Ovary (tissue), 9 donors: ENCODE results near the gene CRTC1. TPM values are rescaled to one million over a fixed set of nuclear protein-coding genes. Genes with fewer than 3 reads are reported as not detected.

ENCODE experiments used
- DNase-seq, 5 donors: peaks; one replicate each; pipeline ENCODE4 v3.0.0-alpha.2; 2019 to 2020
- H3K27ac ChIP-seq, 2 donors: fragments of 200-600 bp; one replicate each; pipeline versions ENCODE4 v1.5.1 to v1.8.0; 2019 to 2022
- H3K27me3 ChIP-seq: fragments of 200-600 bp; one replicate; pipeline ENCODE4 v1.8.0; 2022
- H3K36me3 ChIP-seq: fragments of 200-600 bp; sonication (generic); one replicate; pipeline ENCODE4 v1.5.1; 2019
- H3K4me1 ChIP-seq: one replicate; pipeline ENCODE4 v1.8.1; 2013; ENCODE audit warnings: mild to moderate bottlenecking, moderate library complexity; ENCODE audit not compliant: insufficient read depth
- H3K4me3 ChIP-seq: fragments of 200-600 bp; sonication (generic); one replicate; pipeline ENCODE4 v1.5.1; 2017
- H3K9me3 ChIP-seq, 2 donors: fragments of 200-600 bp in 1 of 2; sonication (generic) in 1 of 2; one replicate each; pipeline versions ENCODE4 v1.5.1 to v1.8.1; 2013 to 2019; ENCODE audit warnings: mild to moderate bottlenecking in 1 of 2, moderate library complexity in 1 of 2
- CTCF ChIP-seq, 3 donors: fragments of 450-650 bp in 2 of 3; fragments of 200-600 bp in 1 of 3; IDR thresholded peaks; one replicate each; pipeline versions ENCODE4 v1.5.1 to v1.8.0; 2016 to 2022; ENCODE audit warnings: antibody characterized with exemption in 3 of 3, mild to moderate bottlenecking in 1 of 3
- EP300 ChIP-seq: sonication (generic); formaldehyde crosslinking; IDR thresholded peaks from one replicate; pipeline ENCODE4 v1.6.1; 2017; ENCODE audit warnings: antibody characterized with exemption
- POLR2A ChIP-seq: fragments of 450-650 bp; IDR thresholded peaks from one replicate; pipeline ENCODE4 v1.6.1; 2017; ENCODE audit warnings: antibody characterized with exemption, mild to moderate bottlenecking, moderate library complexity
- WGBS, 3 donors: extraction: QIAGEN DNeasy Blood & Tissue Kit in 1 of 3; methylation state at CpG; one replicate each; pipeline versions ENCODE4 v1.1.5 to v1.1.7; 2013 to 2017; 5-methylcytosine and 5-hydroxymethylcytosine counted together
- intact Hi-C, 4 donors: fragments of 100-400 bp; cut with DNase I; formaldehyde crosslinking; loops; one replicate each; pipeline versions ENCODE4 v1.11.0 to v1.15.1; 2022 to 2023
- polyA plus RNA-seq, 2 donors: library from polyadenylated mRNA; stranded (reverse); fragments of 200-250 nt in 1 of 2; fragments of 350-450 nt in 1 of 2; fragmentation: Illumina TruSeq in 1 of 2; extraction: RNeasy Lipid Tissue Mini Kit (QIAGEN cat#74804) in 1 of 2; gene quantifications; one replicate each; pipeline ENCODE4 v1.2.3, GENCODE V29; 2013 to 2014
- total RNA-seq, 7 donors: library from RNA; depleted of rRNA in 2 of 7; stranded (reverse); fragments of >200 nt in 2 of 7; fragmentation: NEBNext Ultra II Directional in 3 of 7; extraction: Animal tissue kit (Norgen Biotek cat#: 25700) in 3 of 7; gene quantifications; one replicate each; pipeline versions ENCODE4 v1.1.0 to v1.2.4, GENCODE V29; 2016 to 2023
- donor health status: DM: no; HTN: no; CAD: no; lungs with moderate emphysema.
- donor health status: DM: no; HTN: no; CAD: no.
- donor health status: Bipolar disorder and iron deficiency.
- donor health status: DM: yes; HTN: yes; CAD: no.
- donor health status: DM: no; HTN: no; CAD: no.
- donor health status: DM: yes; HTN: yes; CAD: no.

Gene CRTC1
- total and polyA plus RNA-seq, 9 donors = 2.3 to 19.5 (median 12.9) TPM

DNA sequence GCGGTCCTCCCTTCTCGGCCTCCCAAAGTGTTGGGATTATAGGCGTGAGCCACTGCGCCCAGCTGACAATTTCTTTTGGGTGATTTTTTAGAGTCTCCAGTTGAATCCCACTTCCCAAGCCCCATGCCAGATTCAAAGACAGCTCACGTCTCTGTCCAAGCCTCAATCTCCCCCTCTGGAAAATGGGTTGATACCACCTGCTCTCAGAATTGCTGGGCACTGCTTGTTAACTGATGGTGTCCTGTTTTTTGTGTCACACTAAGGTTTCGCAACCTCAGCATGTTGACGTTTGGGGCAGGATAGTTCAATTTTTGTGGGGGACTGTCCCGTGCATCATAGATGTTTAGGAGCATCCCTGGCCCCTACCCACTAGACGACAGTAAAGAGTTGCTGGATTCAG is 134.1 kb downstream of the CRTC1 start:
- H3K9me3 ChIP-seq = no peaks in the 10 kb centered on the region
- 73 to 88% (median 77%) methylated on average over 9 of the region's 9 CpGs for WGBS, 3 donors
- no peaks in the 10 kb centered on the region for H3K4me1 ChIP-seq

DNA sequence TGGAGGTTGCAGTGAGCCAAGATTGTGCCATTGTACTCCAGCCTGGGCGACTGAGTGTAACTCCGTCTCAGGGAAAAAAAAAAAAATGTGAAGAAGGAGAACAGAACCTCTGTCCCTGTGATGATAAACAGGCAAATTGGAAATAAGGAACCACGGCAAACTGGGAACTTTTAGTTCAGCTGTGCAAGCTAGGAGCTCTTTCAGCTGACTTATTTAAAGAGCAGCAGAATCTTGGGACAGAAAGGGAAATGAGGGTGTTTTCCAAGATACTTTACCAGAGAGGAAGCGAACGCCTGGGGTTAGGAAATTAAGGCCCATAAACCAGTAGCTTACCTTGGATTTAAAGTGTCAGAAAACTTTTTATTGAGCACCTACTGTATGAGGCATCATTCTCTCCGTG is 145.3 kb downstream of the CRTC1 start:
- 40 to 48% (median 46%) methylated on average over 6 of the region's 6 CpGs for WGBS, 3 donors
- Histone ChIP-seq H3K27me3 (no peaks in the 10 kb centered on the region), H3K4me1 (peaks cover 7% of the 10 kb centered on the region), H3K36me3 (no peaks in the 10 kb centered on the region), H3K9me3 (peaks cover 0 to 5% of the 10 kb centered on the region in 2 donors), H3K27ac (no peak overlapping the region), H3K4me3 (no peak overlapping the region)
- intact Hi-C loops = no loop called here
- TF ChIP-seq EP300 (no peak), CTCF (IDR thresholded peaks at IDR 0.05) (no peak), POLR2A (no peak)
- no peak for DNase-seq

More for the DNA sequence above, 134.1 kb downstream of the CRTC1 start:
- intact Hi-C loops = no loop called here
- H3K4me3 ChIP-seq = no peak overlapping the region
- DNase-seq = no peak
- H3K36me3 ChIP-seq = no peaks in the 10 kb centered on the region
- no peak overlapping the region for H3K27ac ChIP-seq
- H3K27me3 ChIP-seq = no peaks in the 10 kb centered on the region
- TF ChIP-seq POLR2A (no peak), CTCF (IDR thresholded peaks at IDR 0.05) (no peak), EP300 (no peak)

DNA sequence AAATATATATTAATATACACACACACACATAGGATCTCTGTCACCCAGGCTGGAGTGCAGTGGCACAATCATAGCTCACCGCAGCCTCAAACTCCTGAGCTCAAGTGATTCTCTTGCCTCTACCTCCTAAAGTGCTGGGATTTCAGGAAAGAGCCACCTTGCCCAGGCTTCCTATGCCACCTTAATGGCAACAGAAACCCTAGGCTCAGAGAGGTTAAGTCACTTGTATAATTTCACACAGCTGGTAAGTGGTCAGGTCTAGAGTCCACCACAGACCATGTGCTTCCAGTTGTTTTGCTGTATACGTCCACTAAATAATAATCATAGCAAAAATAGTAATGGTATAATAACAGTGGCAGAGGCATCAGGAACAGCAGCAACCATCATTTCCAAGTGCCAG is 147.0 kb downstream of the CRTC1 start:
- no peak for DNase-seq
- Histone ChIP-seq H3K27ac (no peak overlapping the region), H3K27me3 (no peaks in the 10 kb centered on the region), H3K9me3 (peaks cover 0 to 5% of the 10 kb centered on the region in 2 donors), H3K4me1 (peaks cover 15% of the 10 kb centered on the region), H3K4me3 (no peak overlapping the region), H3K36me3 (no peaks in the 10 kb centered on the region)
- 72 to 79% (median 74%) methylated on average over 2 of the region's 2 CpGs for WGBS, 3 donors
- intact Hi-C loops = no loop called here
- no peak for TF ChIP-seq POLR2A
- no peak for TF ChIP-seq EP300
- no peak for TF ChIP-seq CTCF (IDR thresholded peaks at IDR 0.05)

GRCh38 chr19:18831524-18832305 is 148.2 kb downstream of the CRTC1 start, which contains the start of gene UPF1:
UPF1 (plus strand) TSS chr19:18831959; CDS start chr19:18832210, 251 bp downstream.
- Histone ChIP-seq H3K27me3 (no peaks in the 10 kb centered on the region), H3K4me3 (peak within 1 kb of the TSS; percentile 78), H3K36me3 (no peaks in the 10 kb centered on the region), H3K27ac (peak within 1 kb of the TSS; percentile 64 to 75), H3K4me1 (peaks cover 15% of the 10 kb centered on the region), H3K9me3 (peaks cover 0 to 5% of the 10 kb centered on the region in 2 donors)
- peak in 1 of 3 donors; percentile 58 for TF ChIP-seq CTCF (IDR thresholded peaks at IDR 0.05)
- no peak for TF ChIP-seq EP300
- TF ChIP-seq POLR2A = peak; percentile 84
- intact Hi-C loops = no loop called here
- peak; percentile 90 to 96 (median 95) for DNase-seq
- 0 to 1% (median 1%) methylated on average over 22 to 95 of the region's 96 CpGs for WGBS, 3 donors

Other genes with a start within 250 kb of the CRTC1 start
- 100 to 1,000 TPM in 6 of 7 donors, 10 to 100 TPM in 1; 45.2 to 345 (median 217) TPM for gene ISYNA1, start 245.5 kb upstream of the CRTC1 start, total RNA-seq
- gene ISYNA1, start 245.5 kb upstream of the CRTC1 start, polyA plus RNA-seq = 100 to 1,000 TPM in 1 of 2 donors, 1 to 10 TPM in 1; 9.6 to 144 TPM
- 10 to 100 TPM in 6 of 7 donors, 1 to 10 TPM in 1; 9.8 to 22.3 (median 19.8) TPM for gene ELL, start 161.6 kb upstream of the CRTC1 start, total RNA-seq
- 10 to 100 TPM in 1 of 2 donors, 1 to 10 TPM in 1; 1.6 to 12.3 TPM for gene ELL, start 161.6 kb upstream of the CRTC1 start, polyA plus RNA-seq
- 100 to 1,000 TPM; 198 to 354 (median 290) TPM for gene FKBP8, start 140.1 kb upstream of the CRTC1 start, total RNA-seq
- gene FKBP8, start 140.1 kb upstream of the CRTC1 start, polyA plus RNA-seq = 100 to 1,000 TPM in 1 of 2 donors, 10 to 100 TPM in 1; 14.1 to 319 TPM
- 10 to 100 TPM; 63.5 to 76.7 (median 65.9) TPM for gene KXD1, start 125.8 kb upstream of the CRTC1 start, total RNA-seq
- 10 to 100 TPM; 52.0 to 78.3 TPM for gene KXD1, start 125.8 kb upstream of the CRTC1 start, polyA plus RNA-seq
- gene UBA52, start 111.8 kb upstream of the CRTC1 start, total RNA-seq = 1,000 to 10,000 TPM; 1,269 to 1,882 (median 1,382) TPM
- 1,000 to 10,000 TPM; 1,409 to 1,581 TPM for gene UBA52, start 111.8 kb upstream of the CRTC1 start, polyA plus RNA-seq
- gene REX1BD, start 94.9 kb upstream of the CRTC1 start, total RNA-seq = 100 to 1,000 TPM in 2 of 7 donors, 10 to 100 TPM in 5; 46.5 to 146 (median 66.7) TPM
- 10 to 100 TPM in 1 of 2 donors, 1 to 10 TPM in 1; 5.3 to 89.2 TPM for gene REX1BD, start 94.9 kb upstream of the CRTC1 start, polyA plus RNA-seq
- 1 to 10 TPM in 2 of 7 donors, under 1 TPM in 2, not detected in 3; 0.51 to 1.1 (median 1.0) TPM for gene CRLF1, start 76.9 kb upstream of the CRTC1 start, total RNA-seq
- gene CRLF1, start 76.9 kb upstream of the CRTC1 start, polyA plus RNA-seq = 1 to 10 TPM in 1 of 2 donors, under 1 TPM in 1; 0.83 to 1.2 TPM
- under 1 TPM in 4 of 7 donors, not detected in 3; 0.20 to 0.53 (median 0.52) TPM for gene TMEM59L, start 70.8 kb upstream of the CRTC1 start, total RNA-seq
- gene TMEM59L, start 70.8 kb upstream of the CRTC1 start, polyA plus RNA-seq = under 1 TPM in 1 of 2 donors, not detected in 1; 0.38 TPM
- 10 to 100 TPM in 5 of 7 donors, 1 to 10 TPM in 2; 4.6 to 24.0 (median 15.7) TPM for gene KLHL26, start 46.7 kb upstream of the CRTC1 start, total RNA-seq
- gene KLHL26, start 46.7 kb upstream of the CRTC1 start, polyA plus RNA-seq = 1 to 10 TPM; 1.6 to 5.7 TPM
- under 1 TPM in 4 of 7 donors, not detected in 3; 0.17 to 0.92 (median 0.52) TPM for gene COMP, start 107.6 kb downstream of the CRTC1 start, total RNA-seq
- under 1 TPM; 0.08 to 0.35 TPM for gene COMP, start 107.6 kb downstream of the CRTC1 start, polyA plus RNA-seq
- 10 to 100 TPM; 38.0 to 89.0 (median 62.0) TPM for gene UPF1, start 148.3 kb downstream of the CRTC1 start, total RNA-seq
- 10 to 100 TPM; 35.4 to 37.1 TPM for gene UPF1, start 148.3 kb downstream of the CRTC1 start, polyA plus RNA-seq
- 1 to 10 TPM in 3 of 7 donors, under 1 TPM in 4; 0.36 to 2.6 (median 0.99) TPM for gene CERS1, start 212.5 kb downstream of the CRTC1 start, total RNA-seq
- 1 to 10 TPM; 1.2 to 1.7 TPM for gene CERS1, start 212.5 kb downstream of the CRTC1 start, polyA plus RNA-seq
- 100 to 1,000 TPM; 101 to 140 (median 115) TPM for gene COPE, start 235.7 kb downstream of the CRTC1 start, total RNA-seq
- gene COPE, start 235.7 kb downstream of the CRTC1 start, polyA plus RNA-seq = 100 to 1,000 TPM in 1 of 2 donors, 10 to 100 TPM in 1; 11.3 to 126 TPM
- 10 to 100 TPM; 25.2 to 37.9 (median 32.8) TPM for gene DDX49, start 236.0 kb downstream of the CRTC1 start, total RNA-seq
- 10 to 100 TPM; 19.4 to 37.8 TPM for gene DDX49, start 236.0 kb downstream of the CRTC1 start, polyA plus RNA-seq